ENCODE results near the gene BAZ2A. TPM values are rescaled to one million over a fixed set of nuclear protein-coding genes. Genes with fewer than 3 reads are reported as not detected.
"Not testable (repeated sequence)": the region's sequence is repeated elsewhere in the genome, so short reads cannot be mapped to it uniquely, and the experiment has no call there.

Gene BAZ2A
- total RNA-seq, 1 donor from 2014 or later = 92.8 TPM

- intact Hi-C loops (cut with DNase I) = no loop called here
- Histone ChIP-seq H3K4me1 (peaks cover 7% of the 10 kb centered on the region), H3K27me3 (no peaks in the 10 kb centered on the region), H3K9me3 (no peaks in the 10 kb centered on the region), H3K4me3 (no peak overlapping the region), H3K36me3 (peaks cover 0 to 87% of the 10 kb centered on the region in 2 donors), H3K27ac (no peak overlapping the region)
- DNase-seq (ENCODE audit: extremely low spot score in 2 of 2) = no peak
- TF ChIP-seq CTCF (IDR thresholded peaks at IDR 0.05) = no peak
- no peak for TF ChIP-seq POLR2A (IDR thresholded peaks at IDR 0.05)
- no peak for TF ChIP-seq POLR2AphosphoS5 (IDR thresholded peaks at IDR 0.05; ENCODE audit: insufficient read depth in 1 of 2, low read depth in 1 of 2)
Measured at GRCh38 chr12:56668197-56668457, 38.0 kb upstream of the BAZ2A start.

GRCh38 chr12:56661979-56662638 is 32.0 kb upstream of the BAZ2A start:
- H3K36me3 ChIP-seq = peaks cover 0 to 40% of the 10 kb centered on the region in 2 donors
- no peak overlapping the region for H3K27ac ChIP-seq
- no peaks in the 10 kb centered on the region for H3K27me3 ChIP-seq
- TF ChIP-seq POLR2A (IDR thresholded peaks at IDR 0.05) = no peak
- no peak for TF ChIP-seq POLR2AphosphoS5 (IDR thresholded peaks at IDR 0.05; ENCODE audit: insufficient read depth in 1 of 2, low read depth in 1 of 2)
- TF ChIP-seq CTCF (IDR thresholded peaks at IDR 0.05) = no peak
- H3K9me3 ChIP-seq = no peaks in the 10 kb centered on the region
- no peaks in the 10 kb centered on the region for H3K4me1 ChIP-seq
- H3K4me3 ChIP-seq = no peak overlapping the region
- intact Hi-C loops (cut with DNase I) = no loop called here
- DNase-seq (ENCODE audit: extremely low spot score in 2 of 2) = no peak

- no peak overlapping the region for H3K27ac ChIP-seq
- H3K36me3 ChIP-seq = peaks cover 0 to 35% of the 10 kb centered on the region in 2 donors
- H3K27me3 ChIP-seq = no peaks in the 10 kb centered on the region
- no peak for DNase-seq (ENCODE audit: extremely low spot score in 2 of 2)
- H3K4me3 ChIP-seq = no peak overlapping the region
- intact Hi-C loops (cut with DNase I) = no loop called here
- no peak for TF ChIP-seq POLR2AphosphoS5 (IDR thresholded peaks at IDR 0.05; ENCODE audit: insufficient read depth in 1 of 2, low read depth in 1 of 2)
- no peak for TF ChIP-seq CTCF (IDR thresholded peaks at IDR 0.05)
- no peak for TF ChIP-seq POLR2A (IDR thresholded peaks at IDR 0.05)
- no peaks in the 10 kb centered on the region for H3K4me1 ChIP-seq
- H3K9me3 ChIP-seq = no peaks in the 10 kb centered on the region
Measured at GRCh38 chr12:56661560-56661959, 31.4 kb upstream of the BAZ2A start.

- H3K4me1 ChIP-seq = no peaks in the 10 kb centered on the region
- DNase-seq (ENCODE audit: extremely low spot score in 2 of 2) = no peak
- H3K36me3 ChIP-seq = peaks cover 0 to 13% of the 10 kb centered on the region in 2 donors
- no peak for TF ChIP-seq CTCF (IDR thresholded peaks at IDR 0.05)
- TF ChIP-seq POLR2AphosphoS5 (IDR thresholded peaks at IDR 0.05; ENCODE audit: insufficient read depth in 1 of 2, low read depth in 1 of 2) = no peak
- no peak for TF ChIP-seq POLR2A (IDR thresholded peaks at IDR 0.05)
- no peak overlapping the region for H3K27ac ChIP-seq
- intact Hi-C loops (cut with DNase I) = no loop called here
- H3K9me3 ChIP-seq = no peaks in the 10 kb centered on the region
- no peak overlapping the region for H3K4me3 ChIP-seq
- H3K27me3 ChIP-seq = no peaks in the 10 kb centered on the region
Measured at GRCh38 chr12:56658921-56659320, 28.8 kb upstream of the BAZ2A start.

GRCh38 chr12:56657416-56658379 is 27.6 kb upstream of the BAZ2A start:
- no peak for DNase-seq (ENCODE audit: extremely low spot score in 2 of 2)
- Histone ChIP-seq H3K4me3 (no peak overlapping the region), H3K4me1 (no peaks in the 10 kb centered on the region), H3K27me3 (no peaks in the 10 kb centered on the region), H3K9me3 (no peaks in the 10 kb centered on the region), H3K27ac (no peak overlapping the region), H3K36me3 (peaks cover 0 to under 1% of the 10 kb centered on the region in 2 donors)
- intact Hi-C loops (cut with DNase I) = no loop called here
- TF ChIP-seq POLR2AphosphoS5 (IDR thresholded peaks at IDR 0.05; ENCODE audit: insufficient read depth in 1 of 2, low read depth in 1 of 2) (no peak), CTCF (IDR thresholded peaks at IDR 0.05) (no peak), POLR2A (IDR thresholded peaks at IDR 0.05) (no peak)

- H3K4me1 ChIP-seq; H3K9me3 ChIP-seq; intact Hi-C loops (cut with DNase I); H3K27me3 ChIP-seq; H3K36me3 ChIP-seq; H3K4me3 ChIP-seq; DNase-seq (ENCODE audit: extremely low spot score in 2 of 2); H3K27ac ChIP-seq: not testable (repeated sequence)
Measured at GRCh38 chr12:56653781-56654180, 23.7 kb upstream of the BAZ2A start.

GRCh38 chr12:56648023-56648422 is 17.9 kb upstream of the BAZ2A start:
- intact Hi-C loops (cut with DNase I); H3K27me3 ChIP-seq; H3K4me3 ChIP-seq; H3K27ac ChIP-seq; H3K9me3 ChIP-seq; DNase-seq (ENCODE audit: extremely low spot score in 2 of 2): not testable (repeated sequence)
- peaks cover 26% of the 10 kb centered on the region for H3K4me1 ChIP-seq
- peaks cover 0 to 16% of the 10 kb centered on the region in 2 donors for H3K36me3 ChIP-seq
